B cell (primary cell): Measurements from ENCODE around the gene SURF2. TPM values are rescaled to one million over a fixed set of nuclear protein-coding genes. Genes with fewer than 3 reads are reported as not detected.

ENCODE experiments used
- ATAC-seq: fragments of 200-7000 bp; cut with Tn5 transposase; one replicate; pipeline ENCODE4 v1.10.0; 2021; ENCODE audit warnings: low read depth, mild to moderate bottlenecking, moderate number of reproducible peaks, moderate library complexity
- CTCF ChIA-PET: fragments of 350-600 bp; sonication (Branson Sonifier 250); formaldehyde crosslinking; loops from one replicate; lab custom pipeline; 2021; ENCODE audit warnings: antibody characterized with exemption, inconsistent platforms; lab: Charles Lee
- POLR2A ChIA-PET: fragments of 350-600 bp; sonication (Branson Sonifier 250); formaldehyde crosslinking; loops from one replicate; lab custom pipeline; 2021; ENCODE audit warnings: antibody characterized with exemption; lab: Charles Lee
- DNase-seq: peaks from one replicate; pipeline ENCODE4 v3.0.0; 2013
- H2AFZ ChIP-seq: 2 replicates; pipeline ENCODE4 v1.6.1; 2012; ENCODE audit warnings: mild to moderate bottlenecking, low read depth, low read length; ENCODE audit not compliant: insufficient read depth, poor library complexity, severe bottlenecking
- H3K27ac ChIP-seq, 2 donors: 1 replicate in 1 of 2; 2 replicates in 1 of 2; pipeline ENCODE4 v1.5.1; 2012 to 2013; ENCODE audit warnings: low read length in 2 of 2, mild to moderate bottlenecking in 2 of 2, moderate library complexity in 1 of 2
- H3K27me3 ChIP-seq, 4 experiments: fragments of 200-600 bp in 1 of 4; sonication (generic) in 1 of 4; replicated peaks in 1 of 4; 1 replicate in 2 of 4; 2 replicates in 2 of 4; pipeline versions ENCODE4 v1.6.1 to v1.7.0; 2013 to 2016; ENCODE audit warnings: low read length in 3 of 4, mild to moderate bottlenecking in 2 of 4, mixed read lengths in 1 of 4, moderate library complexity in 1 of 4; ENCODE audit not compliant: insufficient read depth in 4 of 4, control insufficient read depth in 3 of 4; ENCODE audit errors: control extremely low read depth in 1 of 4
- H3K36me3 ChIP-seq, 2 experiments: replicated peaks in 1 of 2; 1 replicate in 1 of 2; 2 replicates in 1 of 2; pipeline versions ENCODE4 v1.6.1 to v1.7.1; 2013; ENCODE audit warnings: low read length in 1 of 2; ENCODE audit not compliant: insufficient read depth in 2 of 2, control insufficient read depth in 1 of 2; ENCODE audit errors: control extremely low read depth in 1 of 2, extremely low read depth in 1 of 2
- H3K4me1 ChIP-seq, 2 donors: fragments of 200-600 bp in 1 of 2; sonication (generic) in 1 of 2; 1 replicate in 1 of 2; 2 replicates in 1 of 2; pipeline versions ENCODE4 v1.5.1 to v1.6.1; 2013 to 2017; ENCODE audit warnings: low read length in 2 of 2; ENCODE audit not compliant: control insufficient read depth in 2 of 2, insufficient read depth in 2 of 2
- H3K4me2 ChIP-seq: replicated peaks from 2 replicates; pipeline ENCODE3; 2012; ENCODE audit warnings: mild to moderate bottlenecking, low read depth, low read length; ENCODE audit not compliant: poor library complexity, severe bottlenecking
- H3K4me3 ChIP-seq, 5 experiments: fragments of 200-600 bp in 1 of 5; sonication (generic) in 1 of 5; 1 replicate in 3 of 5; 2 replicates in 2 of 5; pipeline versions ENCODE4 v1.5.1 to v1.7.0; 2011 to 2016; ENCODE audit warnings: low read length in 4 of 5, mild to moderate bottlenecking in 4 of 5, low read depth in 2 of 5, control low read depth in 1 of 5, moderate library complexity in 1 of 5; ENCODE audit not compliant: insufficient read depth in 1 of 5; ENCODE audit errors: control extremely low read depth in 1 of 5, extremely low read depth in 1 of 5
- H3K79me2 ChIP-seq: fragments of 200-600 bp; sonication (generic); one replicate; pipeline ENCODE4 v1.6.0; 2016; ENCODE audit warnings: low read length; ENCODE audit not compliant: control insufficient read depth, insufficient read depth
- H3K9ac ChIP-seq: fragments of 200-600 bp; sonication (generic); 2 replicates; pipeline ENCODE4 v1.6.1; 2017; ENCODE audit warnings: mild to moderate bottlenecking, low read length, moderate library complexity
- H3K9me3 ChIP-seq, 3 donors: one replicate each; pipeline versions ENCODE4 v1.6.1 to v1.7.1; 2013; ENCODE audit warnings: low read length in 2 of 3; ENCODE audit not compliant: control insufficient read depth in 2 of 3, insufficient read depth in 1 of 3; ENCODE audit errors: control extremely low read depth in 1 of 3
- H4K20me1 ChIP-seq: 2 replicates; pipeline ENCODE4 v1.6.0; 2012; ENCODE audit warnings: mild to moderate bottlenecking, low read length; ENCODE audit not compliant: insufficient read depth, control insufficient read depth, poor library complexity, severe bottlenecking
- H3K27ac Mint-ChIP-seq: one replicate; pipeline ENCODE4 v1.8.0; 2021; ENCODE audit warnings: mixed read lengths
- H3K27me3 Mint-ChIP-seq: one replicate; pipeline ENCODE4 v1.8.0; 2021; ENCODE audit warnings: mixed read lengths
- H3K4me1 Mint-ChIP-seq: one replicate; pipeline ENCODE4 v1.8.0; 2021; ENCODE audit warnings: mixed read lengths
- H3K4me3 Mint-ChIP-seq: one replicate; pipeline ENCODE4 v1.8.0; 2021; ENCODE audit warnings: mixed read lengths
- H3K9me3 Mint-ChIP-seq: one replicate; pipeline ENCODE4 v1.8.0; 2022; ENCODE audit warnings: mixed read lengths; ENCODE audit not compliant: insufficient read depth
- EZH2 ChIP-seq: IDR thresholded peaks from 2 replicates; pipeline ENCODE4 v1.6.1; 2012; ENCODE audit warnings: borderline replicate concordance, low read depth, mild to moderate bottlenecking, moderate library complexity, low read length; ENCODE audit not compliant: insufficient read depth, poor library complexity, severe bottlenecking
- WGBS: methylation state at CpG from one replicate; pipeline ENCODE4 v1.1.5; 2013; ENCODE audit warnings: missing lambda C conversion rate; ENCODE audit not compliant: insufficient coverage; 5-methylcytosine and 5-hydroxymethylcytosine counted together
- intact Hi-C: fragments of 100-400 bp; cut with micrococcal nuclease; formaldehyde crosslinking; loops from one replicate; pipeline ENCODE4 v1.10.0; 2022
- polyA plus RNA-seq: library from polyadenylated mRNA; depleted of rRNA; stranded (reverse); fragments of >200 nt; gene quantifications from 2 replicates; pipeline ENCODE4 v1.2.3, GENCODE V29; 2012
- total RNA-seq, 2 donors: library from RNA; stranded (reverse); fragments of 120-200 nt in 1 of 2; gene quantifications; 1 replicate in 1 of 2; 2 replicates in 1 of 2; pipeline versions ENCODE4 v1.2.3 to v1.2.4, GENCODE V29; 2013 to 2022
- TF ChIP-seq, protein P1 (sequence below): fragments of 200-600 bp; IDR thresholded peaks from one replicate; pipeline ENCODE4 v1.8.0; 2022; ENCODE audit warnings: antibody characterized with exemption, mild to moderate bottlenecking

SURF2 gene
- total and polyA plus RNA-seq, 2 donors (not counting 1 experiment from before 2014, with no cell fraction given) = 17.1 to 17.3 TPM

DNA sequence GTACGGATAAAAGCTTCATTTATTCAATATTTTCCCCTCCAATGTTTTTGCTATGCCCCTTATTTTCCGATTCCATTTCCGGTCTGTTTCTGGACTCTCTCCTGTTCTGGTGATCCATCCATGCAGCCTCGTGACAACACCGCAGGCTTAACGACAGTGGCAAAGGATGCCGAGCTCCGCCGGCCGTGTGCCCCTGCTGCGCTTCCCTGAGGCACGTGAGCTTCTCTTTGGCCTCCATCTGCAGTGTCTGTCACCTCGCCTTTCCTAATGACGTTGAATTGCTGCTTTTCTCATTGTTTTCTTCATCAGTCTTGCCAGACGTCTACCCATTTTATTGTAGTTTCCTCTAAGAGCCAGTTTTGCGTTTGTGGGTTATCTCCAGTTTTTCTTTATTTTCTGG lies 49.0 kb upstream of the SURF2 start:
- ATAC-seq (no peak), DNase-seq (no peak)
- H3K4me1 Mint-ChIP-seq = no peaks in the 10 kb centered on the region
- Histone ChIP-seq H3K4me1 (no peaks in the 10 kb centered on the region), H3K9me3 (no peaks in the 10 kb centered on the region), H3K27me3 (no peaks in the 10 kb centered on the region), H2AFZ (no peak overlapping the region), H3K36me3 (no peaks in the 10 kb centered on the region), H3K4me2 (no peak overlapping the region), H4K20me1 (no peaks in the 10 kb centered on the region), H3K4me3 (no peak overlapping the region), H3K79me2 (no peaks in the 10 kb centered on the region), H3K27ac (no peak overlapping the region), H3K9ac (no peak overlapping the region)
- TF ChIP-seq, protein P1, sequence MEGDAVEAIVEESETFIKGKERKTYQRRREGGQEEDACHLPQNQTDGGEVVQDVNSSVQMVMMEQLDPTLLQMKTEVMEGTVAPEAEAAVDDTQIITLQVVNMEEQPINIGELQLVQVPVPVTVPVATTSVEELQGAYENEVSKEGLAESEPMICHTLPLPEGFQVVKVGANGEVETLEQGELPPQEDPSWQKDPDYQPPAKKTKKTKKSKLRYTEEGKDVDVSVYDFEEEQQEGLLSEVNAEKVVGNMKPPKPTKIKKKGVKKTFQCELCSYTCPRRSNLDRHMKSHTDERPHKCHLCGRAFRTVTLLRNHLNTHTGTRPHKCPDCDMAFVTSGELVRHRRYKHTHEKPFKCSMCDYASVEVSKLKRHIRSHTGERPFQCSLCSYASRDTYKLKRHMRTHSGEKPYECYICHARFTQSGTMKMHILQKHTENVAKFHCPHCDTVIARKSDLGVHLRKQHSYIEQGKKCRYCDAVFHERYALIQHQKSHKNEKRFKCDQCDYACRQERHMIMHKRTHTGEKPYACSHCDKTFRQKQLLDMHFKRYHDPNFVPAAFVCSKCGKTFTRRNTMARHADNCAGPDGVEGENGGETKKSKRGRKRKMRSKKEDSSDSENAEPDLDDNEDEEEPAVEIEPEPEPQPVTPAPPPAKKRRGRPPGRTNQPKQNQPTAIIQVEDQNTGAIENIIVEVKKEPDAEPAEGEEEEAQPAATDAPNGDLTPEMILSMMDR = no peak
- TF ChIP-seq EZH2 = no peak
- intact Hi-C loops = no loop called here
- H3K4me3 Mint-ChIP-seq = no peak overlapping the region
- ChIA-PET CTCF (no interaction called here), POLR2A (interaction anchor here (0.6 kb wide), 1 partner anchor 164 kb away, joined by 5 read pairs; no protein-coding TSS in a partner anchor)
- no peaks in the 10 kb centered on the region for H3K9me3 Mint-ChIP-seq
- H3K27ac Mint-ChIP-seq = no peak overlapping the region
- 87% methylated on average over 15 of the region's 16 CpGs for WGBS
- H3K27me3 Mint-ChIP-seq = peaks cover 22% of the 10 kb centered on the region

DNA sequence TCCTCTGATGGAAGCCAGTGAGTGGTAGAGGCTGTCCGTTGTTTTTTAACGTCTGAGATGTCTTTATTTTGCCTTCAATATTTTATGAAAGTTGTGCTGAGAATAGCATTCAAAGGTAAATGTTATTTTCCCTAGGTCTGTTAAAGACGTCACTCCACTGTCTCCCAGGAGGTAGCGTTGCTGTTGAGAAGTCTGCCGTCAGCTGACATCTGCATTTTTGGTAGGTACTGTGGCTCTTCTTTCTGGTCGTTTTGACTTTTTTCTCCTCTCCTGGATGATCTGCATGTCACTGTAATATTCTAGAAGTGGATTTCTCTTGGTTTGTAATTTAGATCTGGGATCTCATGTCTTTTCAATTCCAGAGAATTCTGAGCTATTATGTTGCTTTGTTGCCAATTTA lies 46.7 kb upstream of the SURF2 start:
- H2AFZ ChIP-seq = no peak overlapping the region
- POLR2A ChIA-PET = no interaction called here
- H3K4me3 Mint-ChIP-seq = no peak overlapping the region
- WGBS = 100% methylated on average over 3 of the region's 6 CpGs
- DNase-seq (no peak), ATAC-seq (no peak)
- TF ChIP-seq, protein P1 = no peak
- no peak for TF ChIP-seq EZH2
- H4K20me1 ChIP-seq = no peaks in the 10 kb centered on the region
- H3K27me3 Mint-ChIP-seq = peaks cover 22% of the 10 kb centered on the region
- no peak overlapping the region for H3K4me2 ChIP-seq
- H3K79me2 ChIP-seq = no peaks in the 10 kb centered on the region
- CTCF ChIA-PET = no interaction called here
- no peak overlapping the region for H3K27ac Mint-ChIP-seq
- no peaks in the 10 kb centered on the region for H3K4me1 Mint-ChIP-seq
- no peaks in the 10 kb centered on the region for H3K9me3 Mint-ChIP-seq
- H3K4me1 ChIP-seq = no peaks in the 10 kb centered on the region
- H3K27me3 ChIP-seq = no peaks in the 10 kb centered on the region
- H3K27ac ChIP-seq = no peak overlapping the region
- intact Hi-C loops = no loop called here
- no peak overlapping the region for H3K4me3 ChIP-seq
- no peaks in the 10 kb centered on the region for H3K9me3 ChIP-seq
- no peaks in the 10 kb centered on the region for H3K36me3 ChIP-seq
- H3K9ac ChIP-seq = no peak overlapping the region
